ENCODE results near the gene BLVRB.
"Not testable (repeated sequence)": the region's sequence is repeated elsewhere in the genome, so short reads cannot be mapped to it uniquely, and the experiment has no call there.

BLVRB gene

GRCh38 chr19:40452016-40452415 is 13.5 kb downstream of the BLVRB start:
- in situ Hi-C loops (cut with HindIII; ENCODE audit: low sequenced_read_pairs) = no loop called here

GRCh38 chr19:40450664-40451063 is 14.9 kb downstream of the BLVRB start:
- in situ Hi-C loops (cut with HindIII; ENCODE audit: low sequenced_read_pairs) = no loop called here

DNA sequence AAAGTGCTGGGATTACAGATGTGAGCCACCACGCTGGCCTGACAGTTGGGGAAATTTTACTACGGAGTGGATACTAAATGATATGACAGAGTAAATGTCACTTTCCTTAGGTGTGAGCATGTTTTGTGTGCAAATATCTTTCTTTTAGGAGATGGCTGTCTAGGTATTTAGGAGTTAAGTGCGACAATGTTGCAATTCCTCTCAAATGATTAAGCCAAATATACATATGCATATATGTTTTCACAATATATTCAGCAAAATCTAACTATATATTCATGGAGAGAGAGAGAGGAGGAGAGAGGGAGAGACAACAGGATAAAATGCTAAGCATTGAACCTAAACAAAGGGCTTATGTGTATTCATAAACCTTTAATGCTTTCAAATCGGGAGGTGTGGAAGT is 16.0 kb downstream of the BLVRB start:
- in situ Hi-C loops (cut with HindIII; ENCODE audit: low sequenced_read_pairs) = loop anchor here (10.0 kb wide), 1 partner anchor 165 kb away; no protein-coding TSS in a partner anchor

GRCh38 chr19:40446263-40446784 is 19.2 kb downstream of the BLVRB start:
- in situ Hi-C loops (cut with HindIII; ENCODE audit: low sequenced_read_pairs) = loop anchor here (10.0 kb wide), 1 partner anchor 168 kb away; no protein-coding TSS in a partner anchor

DNA sequence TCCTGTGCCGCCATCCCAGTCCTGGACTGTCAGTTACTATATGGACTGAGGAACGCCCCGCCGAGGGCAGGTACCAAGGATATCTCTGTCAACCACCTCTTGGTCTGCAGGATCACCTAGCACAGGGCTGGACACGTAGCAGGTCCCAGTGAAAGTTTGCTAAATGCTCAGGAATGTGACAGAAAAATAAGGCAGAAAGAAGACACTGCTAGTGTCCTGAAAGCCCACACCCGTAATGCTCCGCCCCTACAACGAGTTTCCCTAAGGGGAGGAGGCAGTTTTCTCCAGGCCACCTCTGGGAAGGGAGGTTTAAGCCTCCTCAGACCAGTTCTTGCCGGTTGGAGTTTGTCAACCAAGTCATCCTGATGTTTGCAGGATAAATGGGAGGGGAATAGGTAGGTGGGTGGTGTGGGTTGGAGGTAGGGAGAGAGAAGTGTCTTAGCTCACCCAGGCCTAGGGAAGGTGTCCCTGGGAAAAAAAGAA is 19.7 kb downstream of the BLVRB start:
- in situ Hi-C loops (cut with HindIII; ENCODE audit: low sequenced_read_pairs) = loop anchor here (10.0 kb wide), 1 partner anchor 169 kb away; no protein-coding TSS in a partner anchor

GRCh38 chr19:40444825-40445312 is 20.7 kb downstream of the BLVRB start:
- in situ Hi-C loops (cut with HindIII; ENCODE audit: low sequenced_read_pairs) = loop anchor here (10.0 kb wide), 1 partner anchor 170 kb away; no protein-coding TSS in a partner anchor

DNA sequence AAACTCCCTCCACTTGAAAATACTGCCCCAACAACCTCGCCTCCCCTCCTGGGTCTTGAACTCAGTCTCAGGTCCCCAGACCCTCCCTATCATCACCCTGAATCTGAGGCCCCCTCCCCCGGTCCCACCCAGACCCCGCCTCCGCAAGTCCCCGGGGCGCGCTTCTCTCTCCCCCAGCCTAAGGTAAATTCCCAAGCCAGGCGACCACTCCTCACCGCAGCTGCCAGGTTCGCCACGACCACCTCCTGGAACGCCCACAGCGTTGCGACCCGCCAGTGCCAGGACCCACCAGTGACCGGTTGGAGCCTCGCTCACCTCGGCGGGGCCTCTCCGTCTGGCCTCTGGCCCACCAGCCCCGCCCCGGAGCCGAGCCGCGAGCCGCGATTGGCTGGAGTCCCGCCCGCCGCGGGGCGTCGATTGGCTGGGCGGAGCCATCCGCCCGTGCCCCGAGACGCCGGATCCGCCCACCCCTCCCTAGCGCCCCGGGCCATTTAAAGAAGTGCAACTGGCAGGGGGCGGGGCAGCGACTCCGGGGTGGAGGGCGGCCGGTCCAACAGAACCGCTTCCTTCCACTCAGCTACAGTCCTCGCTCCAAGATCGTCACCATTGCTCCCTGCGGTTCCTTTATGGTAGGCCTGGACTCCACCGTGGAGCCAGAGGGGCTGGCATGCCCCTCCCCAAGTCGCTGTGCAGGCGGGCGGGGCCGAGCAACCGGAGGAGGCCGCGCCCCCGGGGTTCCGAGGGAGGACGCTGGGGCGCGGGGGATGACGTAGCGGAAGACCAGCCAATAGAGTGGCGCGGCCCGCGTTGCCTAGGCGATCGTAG is 21.3 kb downstream of the BLVRB start, which contains the start of gene SERTAD3:
TSS of gene SERTAD3 (minus strand) at position 336 of the 825 bp plus-strand sequence. CDS start 2,255 bp downstream, outside the sequence.
- in situ Hi-C loops (cut with HindIII; ENCODE audit: low sequenced_read_pairs) = loop anchor here (10.0 kb wide), 1 partner anchor 171 kb away; no protein-coding TSS in a partner anchor

DNA sequence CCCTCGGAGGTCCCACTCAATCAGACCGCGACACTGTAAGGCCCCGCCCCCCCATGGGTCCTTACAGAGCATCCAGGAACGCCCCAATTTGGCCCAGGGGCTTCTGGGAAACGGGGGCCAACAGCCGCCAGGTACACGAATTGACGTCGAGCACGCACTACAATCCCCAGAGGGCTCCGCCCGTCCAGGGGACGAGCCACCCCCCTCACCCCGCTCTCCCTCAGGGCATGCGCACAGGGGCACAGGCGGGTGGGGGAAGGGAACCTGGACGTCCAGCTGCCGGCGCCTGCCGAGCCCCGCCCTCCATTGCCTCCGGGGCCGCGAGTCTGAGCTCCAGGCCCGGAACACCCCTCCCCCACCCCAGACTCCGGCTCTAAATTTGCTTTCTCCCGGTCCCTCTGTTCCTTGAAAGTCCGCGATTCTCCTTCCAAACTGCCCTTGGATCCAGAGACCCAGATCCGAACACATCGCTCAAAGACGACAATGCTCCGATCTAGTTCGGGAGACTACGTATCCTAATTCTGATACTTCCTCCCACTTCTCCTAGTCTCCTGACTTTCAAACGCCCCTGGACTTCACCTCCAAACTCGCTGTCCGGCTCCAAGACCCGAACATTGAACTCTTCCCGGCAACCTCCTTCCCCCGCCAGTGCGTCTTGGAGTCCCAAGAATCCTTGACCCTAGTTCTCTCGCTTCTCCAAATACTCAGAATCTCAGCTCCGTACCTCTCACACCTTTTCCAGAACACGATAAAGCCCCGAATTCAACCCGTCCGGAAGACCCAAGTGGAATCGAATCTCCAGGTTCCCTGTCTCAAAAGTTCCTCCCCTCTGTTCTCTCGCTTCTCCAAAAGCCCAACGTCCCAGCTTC is 22.2 kb downstream of the BLVRB start:
- in situ Hi-C loops (cut with HindIII; ENCODE audit: low sequenced_read_pairs) = loop anchor here (10.0 kb wide), 1 partner anchor 171 kb away; no protein-coding TSS in a partner anchor

DNA sequence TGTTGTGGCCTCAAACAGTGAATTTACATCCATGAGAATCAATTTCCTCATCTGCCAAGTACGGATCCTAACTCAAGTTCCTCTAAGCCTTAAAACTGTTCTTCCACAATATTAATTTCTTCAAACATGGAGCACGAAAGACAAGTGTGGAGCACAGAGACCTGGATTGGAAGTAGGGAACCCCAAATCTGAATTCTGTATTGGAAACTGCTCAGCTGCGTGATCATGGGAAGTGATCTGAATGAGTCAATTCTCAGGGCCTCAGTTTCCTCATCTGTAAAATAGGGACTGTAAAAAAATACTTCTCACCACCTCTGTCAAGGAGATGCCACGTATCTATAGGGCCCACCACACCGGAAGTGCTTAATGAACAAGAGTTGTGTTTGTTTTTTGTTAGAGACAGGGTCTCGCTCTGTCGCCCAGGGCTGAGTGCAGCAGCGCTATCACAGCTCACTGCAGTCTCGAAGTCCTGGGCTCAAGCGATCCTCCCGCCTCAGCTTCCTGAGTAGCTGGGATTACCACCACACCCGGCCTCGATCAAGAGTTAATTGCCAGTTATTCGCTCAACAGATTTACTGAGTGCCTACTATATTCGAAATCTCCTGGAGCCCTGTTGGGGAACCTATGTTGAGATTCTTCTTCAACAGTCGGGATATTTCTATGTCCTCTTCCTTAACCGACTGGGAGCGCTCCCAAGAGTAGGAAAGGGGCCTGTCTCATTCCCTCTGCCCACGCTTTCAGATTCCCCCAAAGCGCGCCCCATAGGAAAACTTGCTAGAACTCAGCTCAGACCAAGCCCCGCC is 23.0 kb downstream of the BLVRB start:
- in situ Hi-C loops (cut with HindIII; ENCODE audit: low sequenced_read_pairs) = loop anchor here (10.0 kb wide), 1 partner anchor 172 kb away; no protein-coding TSS in a partner anchor

DNA sequence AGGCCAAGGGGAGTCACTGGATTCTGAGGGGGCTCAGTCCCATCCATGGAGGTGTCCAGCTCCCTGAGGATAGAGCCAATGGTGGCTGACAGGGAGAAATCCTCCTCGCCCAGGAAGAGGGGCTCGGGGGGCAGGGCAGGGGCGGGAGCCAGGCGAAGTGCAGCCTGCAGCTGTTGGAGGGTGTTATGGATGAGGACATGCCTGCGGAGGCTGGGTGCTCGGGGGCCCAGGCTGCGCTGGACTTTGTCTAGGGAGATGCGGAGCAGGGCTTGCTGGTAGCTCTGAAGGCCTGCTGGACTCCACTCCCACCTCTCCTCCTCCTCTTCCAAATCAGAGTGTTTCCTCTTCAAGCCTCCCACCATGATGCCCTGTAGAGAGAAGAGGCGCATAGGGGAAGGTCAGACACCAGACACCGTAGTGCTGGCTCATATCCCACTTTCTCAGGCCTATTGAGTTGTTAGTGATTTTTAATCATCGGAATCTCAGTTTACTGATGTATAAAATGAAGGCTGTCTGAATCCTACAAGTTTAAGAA is 23.8 kb downstream of the BLVRB start:
- in situ Hi-C loops (cut with HindIII; ENCODE audit: low sequenced_read_pairs) = loop anchor here (10.0 kb wide), 1 partner anchor 173 kb away; no protein-coding TSS in a partner anchor

DNA sequence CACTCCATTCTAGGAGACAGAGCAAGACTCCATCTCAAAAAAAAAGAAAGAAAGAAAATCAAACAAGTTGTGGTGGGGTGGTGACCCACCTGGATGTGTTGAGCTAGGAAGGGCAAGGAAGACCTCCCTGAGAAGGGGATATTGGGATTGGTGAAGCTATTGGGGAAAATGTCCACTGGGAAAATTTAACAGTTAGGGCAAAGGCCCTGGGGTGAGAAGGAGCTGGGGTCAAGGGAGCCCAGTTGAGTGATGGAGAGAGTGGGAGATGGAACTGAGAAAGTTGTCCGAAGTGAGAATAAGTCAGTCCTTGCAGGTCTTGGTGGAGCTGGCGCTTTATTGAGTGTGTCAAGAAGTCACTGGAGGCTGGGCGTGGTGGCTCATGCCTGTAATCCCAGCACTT is 27.3 kb downstream of the BLVRB start:
- in situ Hi-C loops (cut with HindIII; ENCODE audit: low sequenced_read_pairs) = no loop called here

DNA sequence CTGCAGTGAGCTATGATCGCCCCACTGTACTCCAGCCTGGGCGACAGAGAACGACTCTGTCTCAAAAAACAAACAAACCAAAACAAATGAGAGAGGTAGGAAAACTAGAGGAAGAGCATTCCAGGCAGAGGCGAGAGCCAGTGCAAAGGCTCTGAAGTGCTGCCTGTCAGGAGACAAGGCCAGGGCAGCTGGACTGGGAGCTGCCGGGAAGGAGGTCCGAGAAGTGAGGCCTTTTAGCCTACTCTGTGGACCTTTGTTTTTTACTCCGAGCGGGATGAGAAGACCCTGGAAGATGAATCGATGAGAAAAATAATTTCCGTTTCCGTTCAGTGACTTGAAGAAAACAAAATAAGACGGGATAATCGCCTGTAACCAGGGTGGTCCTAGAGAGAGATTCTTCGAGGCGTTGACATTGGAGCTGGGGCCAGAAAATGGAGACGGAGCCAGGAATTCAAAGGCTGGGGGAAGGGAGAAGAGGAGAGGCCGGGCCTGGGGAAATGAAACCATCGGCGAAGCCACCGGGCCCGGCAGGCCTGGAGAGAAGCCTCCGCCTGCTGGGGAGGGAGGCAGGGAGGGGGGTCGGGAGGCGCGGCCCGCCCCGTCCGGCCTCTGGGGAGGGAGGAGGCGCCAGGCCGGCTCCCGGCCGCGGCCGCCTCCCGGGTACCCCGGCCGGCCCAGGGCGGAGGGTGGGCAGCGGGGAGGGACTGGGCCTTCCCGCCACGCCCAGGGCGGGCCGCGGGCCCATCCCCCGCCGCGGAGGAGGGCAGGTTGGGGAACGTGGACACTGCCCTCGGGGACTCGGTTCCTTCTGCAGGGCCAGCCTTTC is 31.9 kb downstream of the BLVRB start:
- in situ Hi-C loops (cut with HindIII; ENCODE audit: low sequenced_read_pairs) = no loop called here

DNA sequence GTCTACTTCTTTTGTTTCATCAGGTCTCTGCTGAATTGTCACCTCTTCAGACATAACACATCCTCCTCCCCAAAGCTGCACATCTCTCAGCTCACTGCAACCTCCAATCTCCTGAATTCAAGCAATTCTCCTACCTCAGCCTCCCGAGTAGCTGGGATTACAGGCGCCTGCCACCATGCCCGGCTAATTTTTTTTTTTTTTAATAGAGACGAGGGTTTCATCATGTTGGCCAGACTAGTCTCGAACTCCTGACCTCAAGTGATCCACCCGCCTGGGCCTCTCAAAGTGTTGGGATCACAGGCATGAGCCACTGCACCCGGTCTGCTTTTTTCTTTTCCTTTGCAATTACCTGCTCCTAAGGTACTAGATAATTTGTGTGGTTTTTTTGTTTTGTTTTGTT is 32.8 kb downstream of the BLVRB start:
- in situ Hi-C loops (cut with HindIII; ENCODE audit: low sequenced_read_pairs) = not testable (repeated sequence)

DNA sequence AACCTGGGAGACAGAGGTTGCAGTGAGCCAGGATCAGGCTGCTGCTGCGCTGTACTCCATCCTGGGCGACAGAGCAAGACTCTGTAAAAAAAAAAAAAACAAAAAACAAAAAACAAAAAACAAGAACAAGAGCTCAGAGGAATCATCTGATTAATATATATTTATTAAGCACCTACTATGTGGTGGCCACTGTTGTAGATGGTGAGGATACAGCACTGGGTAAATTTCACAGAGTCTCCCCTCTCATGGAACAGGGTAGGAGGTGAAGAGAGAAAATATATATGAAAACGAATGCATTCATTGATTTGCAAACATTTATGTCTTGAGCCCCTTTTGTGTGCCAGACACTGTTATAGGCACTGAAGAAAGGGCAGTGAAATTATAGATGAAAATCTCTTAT is 33.8 kb downstream of the BLVRB start:
- in situ Hi-C loops (cut with HindIII; ENCODE audit: low sequenced_read_pairs) = no loop called here

- in situ Hi-C loops (cut with HindIII; ENCODE audit: low sequenced_read_pairs) = not testable (repeated sequence)
Observed at GRCh38 chr19:40430242-40430641, 35.3 kb downstream of the BLVRB start.

DNA sequence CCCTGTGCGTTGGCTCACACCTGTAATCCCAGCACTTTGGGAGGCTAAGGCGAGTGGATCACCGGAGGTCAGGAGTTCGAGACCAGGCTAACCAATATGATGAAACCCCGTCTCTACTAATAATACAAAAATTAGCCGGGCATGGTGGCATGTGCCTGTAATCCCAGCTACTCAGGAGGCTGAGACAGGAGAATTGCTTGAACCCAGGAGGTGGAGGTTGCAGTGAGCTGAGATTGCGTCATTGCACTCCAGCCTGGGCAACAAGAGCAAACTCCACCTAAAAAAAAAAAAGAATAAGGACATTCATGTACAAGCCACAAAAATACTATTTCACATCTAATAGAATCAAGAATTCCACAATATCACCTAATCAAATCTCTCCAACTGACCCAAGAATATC is 37.3 kb downstream of the BLVRB start:
- in situ Hi-C loops (cut with HindIII; ENCODE audit: low sequenced_read_pairs) = not testable (repeated sequence)

DNA sequence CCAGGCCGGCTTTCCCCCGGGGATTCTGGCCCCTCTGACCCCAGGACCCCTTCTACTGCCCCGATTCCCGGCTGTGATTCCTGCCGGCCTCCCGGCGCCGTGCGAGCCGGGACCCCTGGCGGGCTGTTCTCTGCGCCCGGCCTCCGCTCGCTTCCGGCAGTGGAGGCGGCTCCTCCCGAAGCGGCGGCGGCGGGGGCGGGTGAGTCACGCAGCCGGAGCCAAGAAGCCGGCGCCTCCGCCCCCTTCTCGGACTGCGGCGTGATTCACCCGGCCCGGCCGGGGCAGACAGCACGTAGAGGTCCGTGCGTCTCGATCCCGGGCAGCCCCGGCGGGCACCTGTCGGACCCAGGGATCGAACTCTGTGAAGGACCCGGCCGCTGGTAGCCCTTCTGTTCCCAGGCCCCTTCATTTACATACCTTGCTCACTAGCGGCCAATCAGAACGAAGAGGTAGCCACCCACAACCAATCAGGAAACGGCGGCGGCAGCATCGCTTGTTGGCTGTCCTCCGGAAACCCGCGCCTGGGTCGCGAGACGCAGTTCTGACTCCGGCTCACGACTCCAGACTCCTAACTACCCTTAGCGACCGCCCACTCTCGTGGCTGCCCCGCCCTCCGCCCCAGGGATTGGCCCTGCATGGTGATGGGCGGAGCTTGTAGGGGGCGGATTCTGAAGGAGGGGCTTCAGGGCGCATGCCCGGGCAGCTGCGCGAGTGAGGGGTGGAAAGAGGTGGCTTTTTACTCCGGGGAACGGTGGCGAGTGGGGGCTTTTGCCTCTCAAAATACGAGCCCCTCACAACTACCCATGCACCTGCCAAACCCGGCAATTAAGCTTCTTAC is 39.9 kb downstream of the BLVRB start, which contains the start of gene SERTAD1:
TSS of gene SERTAD1 (minus strand) at position 543 of the 838 bp plus-strand sequence. CDS start 2,446 bp downstream, outside the sequence.
- in situ Hi-C loops (cut with HindIII; ENCODE audit: low sequenced_read_pairs) = no loop called here
